H1 (cell line): ENCODE data around the gene SLX4IP.

Experiments used
- CEBPB ChIP-seq: IDR thresholded peaks from 2 replicates; pipeline ENCODE4 v1.6.1; 2012; ENCODE audit warnings: low read depth, low read length
- CHD1 ChIP-seq: IDR thresholded peaks from 2 replicates; pipeline ENCODE4 v1.6.1; 2012; ENCODE audit warnings: low read depth, low read length, improper control_type of control experiment
- CTCF ChIP-seq, 3 experiments: IDR thresholded peaks; 1 replicate in 2 of 3; 2 replicates in 1 of 3; pipeline versions ENCODE4 v1.5.1 to v1.6.1; 2011; ENCODE audit warnings: low read length in 3 of 3, mild to moderate bottlenecking in 3 of 3, inconsistent platforms in 2 of 3, low read depth in 1 of 3, moderate library complexity in 1 of 3; ENCODE audit not compliant: insufficient read depth in 1 of 3; ENCODE audit errors: control extremely low read depth in 1 of 3
- EZH2 ChIP-seq: fragments of 200-600 bp; sonication (generic); IDR thresholded peaks from 2 replicates; pipeline ENCODE4 v1.7.1; 2012; ENCODE audit warnings: low read depth, mild to moderate bottlenecking, moderate library complexity, low read length, inconsistent platforms; ENCODE audit not compliant: severe bottlenecking
- HDAC2 ChIP-seq, 2 experiments: fragments of 300-600 bp in 1 of 2; sonication (generic) in 1 of 2; IDR thresholded peaks; 2 replicates each; pipeline ENCODE4 v1.6.1; 2011 to 2012; ENCODE audit warnings: low read depth in 2 of 2, low read length in 2 of 2, mild to moderate bottlenecking in 2 of 2, moderate library complexity in 2 of 2, borderline replicate concordance in 1 of 2, inconsistent platforms in 1 of 2
- JUN ChIP-seq: IDR thresholded peaks from 2 replicates; pipeline ENCODE4 v1.6.1; 2011; ENCODE audit warnings: low read depth, mild to moderate bottlenecking, improper control_type of control experiment, low read length
- KDM1A ChIP-seq: fragments of 200-600, 300-600 bp; sonication (generic); IDR thresholded peaks from 2 replicates; pipeline ENCODE4 v1.7.1; 2016; ENCODE audit warnings: mild to moderate bottlenecking, low read length, borderline replicate concordance
- MAFK ChIP-seq: IDR thresholded peaks from 2 replicates; pipeline ENCODE4 v1.6.1; 2012; ENCODE audit warnings: low read depth, mild to moderate bottlenecking, improper control_type of control experiment, low read length
- POLR2A ChIP-seq, 2 experiments: IDR thresholded peaks; 1 replicate in 1 of 2; 2 replicates in 1 of 2; pipeline ENCODE4 v1.6.1; 2011; ENCODE audit warnings: low read depth in 2 of 2, low read length in 2 of 2, mild to moderate bottlenecking in 2 of 2; ENCODE audit errors: control extremely low read depth in 1 of 2
- POLR2AphosphoS5 ChIP-seq: IDR thresholded peaks from 2 replicates; pipeline ENCODE4 v1.6.1; 2011; ENCODE audit warnings: low read depth, low read length
- RFX5 ChIP-seq: IDR thresholded peaks from 2 replicates; pipeline ENCODE4 v1.6.1; 2011; ENCODE audit warnings: low read depth, low read length, improper control_type of control experiment, borderline replicate concordance
- SIRT6 ChIP-seq: IDR thresholded peaks from one replicate; pipeline ENCODE4 v1.7.1; 2012; ENCODE audit warnings: low read length, inconsistent platforms
- TBP ChIP-seq: IDR thresholded peaks from 2 replicates; pipeline ENCODE4 v1.6.1; 2011; ENCODE audit warnings: low read depth, low read length, improper control_type of control experiment
- TF ChIP-seq, protein P1 (sequence below): IDR thresholded peaks from 2 replicates; pipeline ENCODE4 v1.6.1; 2012; ENCODE audit warnings: low read length, inconsistent platforms

DNA sequence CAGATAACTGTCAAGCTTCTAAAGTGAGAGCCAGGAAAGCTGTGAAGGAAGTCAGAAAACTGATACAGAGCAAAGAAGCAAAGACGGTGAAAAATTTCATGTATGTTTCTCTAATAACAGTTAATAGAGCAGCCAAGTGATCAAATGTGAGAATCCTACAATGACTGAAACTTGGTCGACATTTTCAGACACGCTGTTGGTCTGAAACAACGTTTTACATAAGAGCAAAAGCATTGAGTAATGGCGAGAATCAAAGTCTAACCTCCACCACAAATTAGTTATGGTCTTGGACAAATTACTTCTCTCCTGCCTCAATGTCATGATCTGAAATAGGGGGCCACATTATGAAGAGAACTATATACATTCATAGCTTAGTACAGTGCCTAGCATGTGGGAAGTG, 4.4 kb upstream of the SLX4IP start:
- no peak for TF ChIP-seq CTCF (IDR thresholded peaks at IDR 0.05; ENCODE audit: control extremely low read depth in 1 of 3, insufficient read depth in 1 of 3, low read depth in 1 of 3, low read length in 3 of 3)
- no peak for TF ChIP-seq HDAC2 (IDR thresholded peaks at IDR 0.05; ENCODE audit: borderline replicate concordance in 1 of 2, low read depth in 2 of 2, low read length in 2 of 2)
- no peak for TF ChIP-seq JUN
- TF ChIP-seq KDM1A: no peak
- TF ChIP-seq, protein P1, sequence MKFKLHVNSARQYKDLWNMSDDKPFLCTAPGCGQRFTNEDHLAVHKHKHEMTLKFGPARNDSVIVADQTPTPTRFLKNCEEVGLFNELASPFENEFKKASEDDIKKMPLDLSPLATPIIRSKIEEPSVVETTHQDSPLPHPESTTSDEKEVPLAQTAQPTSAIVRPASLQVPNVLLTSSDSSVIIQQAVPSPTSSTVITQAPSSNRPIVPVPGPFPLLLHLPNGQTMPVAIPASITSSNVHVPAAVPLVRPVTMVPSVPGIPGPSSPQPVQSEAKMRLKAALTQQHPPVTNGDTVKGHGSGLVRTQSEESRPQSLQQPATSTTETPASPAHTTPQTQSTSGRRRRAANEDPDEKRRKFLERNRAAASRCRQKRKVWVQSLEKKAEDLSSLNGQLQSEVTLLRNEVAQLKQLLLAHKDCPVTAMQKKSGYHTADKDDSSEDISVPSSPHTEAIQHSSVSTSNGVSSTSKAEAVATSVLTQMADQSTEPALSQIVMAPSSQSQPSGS: no peak
- TF ChIP-seq SIRT6: no peak
- TF ChIP-seq MAFK: no peak
- TF ChIP-seq POLR2A (IDR thresholded peaks at IDR 0.05; ENCODE audit: control extremely low read depth in 1 of 2, low read depth in 2 of 2, low read length in 2 of 2): no peak
- no peak for TF ChIP-seq TBP
- no peak for TF ChIP-seq EZH2
- no peak for TF ChIP-seq CHD1
- no peak for TF ChIP-seq POLR2AphosphoS5
- TF ChIP-seq RFX5: no peak
- TF ChIP-seq CEBPB: no peak
